Fibroblast of upper back skin (primary cell): Measurements from ENCODE around the gene SYT9.

Source experiments
- DNase-seq: peaks from one replicate; pipeline ENCODE4 v3.0.0-alpha.2; 2013

The SYT9 gene

GRCh38 chr11:7484645-7485044, 232.9 kb downstream of the SYT9 start:
- peak; percentile 21 for DNase-seq

- DNase-seq, result peak; percentile 52
These were observed 233.7 kb downstream of the SYT9 start, which contains the start of gene OLFML1 for GRCh38 chr11:7485186-7486097. Gene OLFML1 (plus strand): TSS chr11:7485506. CDS start chr11:7485876, 370 bp downstream.

GRCh38 chr11:7486098-7486780, 234.5 kb downstream of the SYT9 start:
- no peak for DNase-seq

GRCh38 chr11:7486781-7487140, 235.1 kb downstream of the SYT9 start:
- DNase-seq, result peak; percentile 19

GRCh38 chr11:7487360-7487759, 235.7 kb downstream of the SYT9 start:
- no peak for DNase-seq

- DNase-seq, result no peak
These were observed 237.0 kb downstream of the SYT9 start for GRCh38 chr11:7488681-7489080.

- no peak for DNase-seq
These were observed 237.7 kb downstream of the SYT9 start for GRCh38 chr11:7489376-7489775.

- DNase-seq, result peak; percentile 63
These were observed 238.3 kb downstream of the SYT9 start for GRCh38 chr11:7490054-7490453.

- DNase-seq, result peak; percentile 13
These were observed 238.8 kb downstream of the SYT9 start for GRCh38 chr11:7490535-7490934.

GRCh38 chr11:7492253-7492652, 240.5 kb downstream of the SYT9 start:
- DNase-seq, result peak; percentile 2

GRCh38 chr11:7493670-7494069, 242.0 kb downstream of the SYT9 start:
- DNase-seq, result no peak

- no peak for DNase-seq
These were observed 242.5 kb downstream of the SYT9 start for GRCh38 chr11:7494086-7494745.

- no peak for DNase-seq
These were observed 244.3 kb downstream of the SYT9 start for GRCh38 chr11:7495882-7496551.

- DNase-seq, result no peak
These were observed 246.5 kb downstream of the SYT9 start for GRCh38 chr11:7498193-7498592.

GRCh38 chr11:7499081-7499480, 247.4 kb downstream of the SYT9 start:
- DNase-seq, result no peak

GRCh38 chr11:7500251-7500650, 248.5 kb downstream of the SYT9 start:
- no peak for DNase-seq

- no peak for DNase-seq
These were observed 249.5 kb downstream of the SYT9 start for GRCh38 chr11:7501251-7501650.

GRCh38 chr11:7501894-7502293, 250.2 kb downstream of the SYT9 start:
- no peak for DNase-seq

GRCh38 chr11:7506243-7506642, 254.5 kb downstream of the SYT9 start:
- DNase-seq, result no peak

- DNase-seq, result no peak
These were observed 256.4 kb downstream of the SYT9 start for GRCh38 chr11:7508087-7508486.

GRCh38 chr11:7509966-7510365, 258.3 kb downstream of the SYT9 start:
- peak; percentile 3 for DNase-seq

- DNase-seq, result no peak
These were observed 259.7 kb downstream of the SYT9 start for GRCh38 chr11:7511401-7511800.
